Left lung (tissue), 10 donors: ENCODE data around the gene PSORS1C1. TPM values are rescaled to one million over a fixed set of nuclear protein-coding genes. Genes with fewer than 3 reads are reported as not detected.
"Not testable (repeated sequence)": the region's sequence is repeated elsewhere in the genome, so short reads cannot be mapped to it uniquely, and the experiment has no call there.

Experiments
- ATAC-seq: fragments of 200-7000 bp; cut with Tn5 transposase; one replicate; pipeline ENCODE4 v1.9.1; 2020; ENCODE audit warnings: moderate library complexity
- DNase-seq, 4 donors: peaks; one replicate each; pipeline ENCODE4 v3.0.0-alpha.2; 2013 to 2020
- H3K27ac ChIP-seq, 2 donors: fragments of 200-600 bp; sonication (generic) in 1 of 2; one replicate each; pipeline versions ENCODE4 v1.5.0 to v1.8.0; 2020 to 2021
- H3K27me3 ChIP-seq, 2 donors: fragments of 200-600 bp; sonication (generic) in 1 of 2; one replicate each; pipeline versions ENCODE4 v1.5.0 to v1.8.0; 2020 to 2021
- H3K36me3 ChIP-seq, 2 donors: fragments of 200-600 bp; sonication (generic) in 1 of 2; one replicate each; pipeline versions ENCODE4 v1.5.0 to v1.8.0; 2020 to 2021
- H3K4me1 ChIP-seq, 2 donors: fragments of 200-600 bp; one replicate each; pipeline ENCODE4 v1.8.0; 2021
- H3K4me3 ChIP-seq, 2 donors: fragments of 200-600 bp; sonication (generic) in 1 of 2; one replicate each; pipeline versions ENCODE4 v1.5.0 to v1.8.0; 2020 to 2021; ENCODE audit warnings: mild to moderate bottlenecking in 1 of 2
- H3K9me3 ChIP-seq, 2 donors: fragments of 200-600 bp; sonication (generic) in 1 of 2; one replicate each; pipeline versions ENCODE4 v1.5.0 to v1.8.0; 2020 to 2021
- CTCF ChIP-seq, 2 donors: fragments of 200-600 bp; sonication (generic) in 1 of 2; IDR thresholded peaks; one replicate each; pipeline versions ENCODE4 v1.5.0 to v1.8.0; 2021; ENCODE audit warnings: antibody characterized with exemption in 2 of 2
- intact Hi-C, 2 donors: fragments of 100-400 bp; cut with DNase I; formaldehyde crosslinking; loops; one replicate each; pipeline versions ENCODE4 v1.11.2 to v1.14.2; 2022
- polyA plus RNA-seq, 6 donors: library from polyadenylated mRNA; unstranded; fragments of 120-200 nt; gene quantifications; one replicate each; pipeline ENCODE4 v1.2.1, GENCODE V29; 2013; ENCODE audit not compliant: insufficient read length in 6 of 6
- total RNA-seq, 2 donors: library from RNA; stranded (reverse); fragmentation: NEBNext Ultra II Directional; extraction: Animal tissue kit (Norgen Biotek cat#: 25700); gene quantifications; one replicate each; pipeline ENCODE4 v1.2.1, GENCODE V29; 2021
- donor health status: DM: no; HTN: yes; CAD: no.
- donor health status: DM: no; HTN: no; CAD: no.

PSORS1C1 gene
- total and polyA plus RNA-seq, 8 donors, result 0.09 to 11.7 (median 0.58) TPM

GRCh38 chr6:31186052-31186734, 71.6 kb downstream of the PSORS1C1 start:
- Histone ChIP-seq H3K9me3 (no peaks in the 10 kb centered on the region), H3K36me3 (no peaks in the 10 kb centered on the region), H3K27ac (peak overlapping the region; percentile 79 to 83), H3K4me1 (peaks cover 0 to 3% of the 10 kb centered on the region in 2 donors), H3K27me3 (no peaks in the 10 kb centered on the region), H3K4me3 (peak overlapping the region; percentile 5 to 31)
- no peak for TF ChIP-seq CTCF (IDR thresholded peaks at IDR 0.05)
- DNase-seq (peak in 1 of 4 donors; percentile 80), ATAC-seq (peak; percentile 54)
- intact Hi-C loops, result no loop called here

- Histone ChIP-seq H3K4me3 (no peak overlapping the region), H3K27ac (peak overlapping the region; percentile 45 to 83)
These were observed 73.2 kb downstream of the PSORS1C1 start for GRCh38 chr6:31187780-31188194.

GRCh38 chr6:31189223-31189622, 74.6 kb downstream of the PSORS1C1 start:
- H3K9me3 ChIP-seq, H3K36me3 ChIP-seq, intact Hi-C loops, H3K27me3 ChIP-seq, H3K27ac ChIP-seq, H3K4me1 ChIP-seq, H3K4me3 ChIP-seq, DNase-seq, ATAC-seq: not testable (repeated sequence)

More at GRCh38 chr6:31187780-31188194, 73.2 kb downstream of the PSORS1C1 start:
- ATAC-seq (peak; percentile 80), DNase-seq (no peak)
- Histone ChIP-seq H3K36me3 (no peaks in the 10 kb centered on the region), H3K27me3 (no peaks in the 10 kb centered on the region), H3K4me1 (peaks cover 0 to 3% of the 10 kb centered on the region in 2 donors), H3K9me3 (no peaks in the 10 kb centered on the region)
- no peak for TF ChIP-seq CTCF (IDR thresholded peaks at IDR 0.05)
- intact Hi-C loops, result no loop called here

Other genes with a start within 250 kb of the PSORS1C1 start
- gene DDR1, start 230.3 kb upstream of the PSORS1C1 start, total RNA-seq, result 100 to 1,000 TPM in 1 of 2 donors, 10 to 100 TPM in 1; 77.9 to 148 TPM
- gene DDR1, start 230.3 kb upstream of the PSORS1C1 start, polyA plus RNA-seq, result 10 to 100 TPM; 79.5 to 99.9 (median 90.0) TPM
- gene GTF2H4, start 206.6 kb upstream of the PSORS1C1 start, total RNA-seq, result 10 to 100 TPM; 29.5 to 34.2 TPM
- gene GTF2H4, start 206.6 kb upstream of the PSORS1C1 start, polyA plus RNA-seq, result 10 to 100 TPM; 35.5 to 59.5 (median 53.0) TPM
- gene VARS2, start 200.6 kb upstream of the PSORS1C1 start, total RNA-seq, result 10 to 100 TPM; 34.0 to 40.3 TPM
- 10 to 100 TPM; 42.3 to 54.3 (median 46.9) TPM for gene VARS2, start 200.6 kb upstream of the PSORS1C1 start, polyA plus RNA-seq
- gene SFTA2, start 182.6 kb upstream of the PSORS1C1 start, total RNA-seq, result 100 to 1,000 TPM; 213 to 384 TPM
- gene SFTA2, start 182.6 kb upstream of the PSORS1C1 start, polyA plus RNA-seq, result 10 to 100 TPM in 5 of 6 donors, 1 to 10 TPM in 1; 9.3 to 19.6 (median 15.5) TPM
- 1 to 10 TPM; 2.5 to 4.0 TPM for gene MUCL3, start 173.8 kb upstream of the PSORS1C1 start, total RNA-seq
- under 1 TPM; 0.07 to 0.21 (median 0.11) TPM for gene MUCL3, start 173.8 kb upstream of the PSORS1C1 start, polyA plus RNA-seq
- 1 to 10 TPM; 8.5 to 9.5 TPM for gene MUC21, start 131.1 kb upstream of the PSORS1C1 start, total RNA-seq
- gene MUC21, start 131.1 kb upstream of the PSORS1C1 start, polyA plus RNA-seq, result under 1 TPM in 2 of 6 donors, not detected in 4; 0.04 to 0.05 TPM
- under 1 TPM in 1 of 2 donors, not detected in 1; 0.20 TPM for gene MUC22, start 104.3 kb upstream of the PSORS1C1 start, total RNA-seq
- gene MUC22, start 104.3 kb upstream of the PSORS1C1 start, polyA plus RNA-seq, result not detected
- not detected for gene C6orf15, start 2.2 kb upstream of the PSORS1C1 start, total RNA-seq
- not detected for gene C6orf15, start 2.2 kb upstream of the PSORS1C1 start, polyA plus RNA-seq
- gene CDSN, start 5.6 kb downstream of the PSORS1C1 start, total RNA-seq, result under 1 TPM; 0.13 to 0.61 TPM
- not detected for gene CDSN, start 5.6 kb downstream of the PSORS1C1 start, polyA plus RNA-seq
- gene PSORS1C2, start 24.3 kb downstream of the PSORS1C1 start, total RNA-seq, result not detected
- under 1 TPM in 2 of 6 donors, not detected in 4; 0.14 to 0.17 TPM for gene PSORS1C2, start 24.3 kb downstream of the PSORS1C1 start, polyA plus RNA-seq
- gene CCHCR1, start 43.0 kb downstream of the PSORS1C1 start, total RNA-seq, result 10 to 100 TPM; 18.9 to 22.1 TPM
- 10 to 100 TPM; 33.6 to 38.8 (median 35.9) TPM for gene CCHCR1, start 43.0 kb downstream of the PSORS1C1 start, polyA plus RNA-seq
- gene TCF19, start 43.8 kb downstream of the PSORS1C1 start, total RNA-seq, result 10 to 100 TPM; 16.7 to 18.0 TPM
- gene TCF19, start 43.8 kb downstream of the PSORS1C1 start, polyA plus RNA-seq, result 10 to 100 TPM; 15.8 to 26.4 (median 19.0) TPM
- gene POU5F1, start 55.9 kb downstream of the PSORS1C1 start, total RNA-seq, result 1 to 10 TPM; 1.9 TPM
- gene POU5F1, start 55.9 kb downstream of the PSORS1C1 start, polyA plus RNA-seq, result 1 to 10 TPM in 4 of 6 donors, under 1 TPM in 2; 0.37 to 2.0 (median 1.6) TPM
- 1,000 to 10,000 TPM in 1 of 2 donors, 100 to 1,000 TPM in 1; 780 to 1,825 TPM for gene HLA-C, start 157.3 kb downstream of the PSORS1C1 start, total RNA-seq
- 100 to 1,000 TPM; 117 to 299 (median 161) TPM for gene HLA-C, start 157.3 kb downstream of the PSORS1C1 start, polyA plus RNA-seq
- gene HLA-B, start 242.4 kb downstream of the PSORS1C1 start, total RNA-seq, result 1,000 to 10,000 TPM; 2,303 to 2,503 TPM
- gene HLA-B, start 242.4 kb downstream of the PSORS1C1 start, polyA plus RNA-seq, result 100 to 1,000 TPM; 285 to 427 (median 355) TPM